Stomach (tissue), 9 donors: Measurements from ENCODE around the gene CACNG5. TPM values are rescaled to one million over a fixed set of nuclear protein-coding genes. Genes with fewer than 3 reads are reported as not detected.

Source experiments
- DNase-seq, 2 donors: peaks; one replicate each; pipeline versions ENCODE4 v3.0.0 to v3.0.0-alpha.2; 2013 to 2019
- H3K27ac ChIP-seq, 5 donors: fragments of 200-600 bp in 4 of 5; sonication (generic) in 4 of 5; one replicate each; pipeline ENCODE4 v1.5.1; 2013 to 2019; ENCODE audit warnings: mild to moderate bottlenecking in 1 of 5, moderate library complexity in 1 of 5
- H3K27me3 ChIP-seq, 3 donors: fragments of 200-600 bp; sonication (generic); one replicate each; pipeline ENCODE4 v1.5.1; 2017 to 2019; ENCODE audit warnings: mixed run types in 1 of 3
- H3K36me3 ChIP-seq, 4 donors: fragments of 200-600 bp; sonication (generic); 1 replicate in 3 of 4; 2 replicates in 1 of 4; pipeline ENCODE4 v1.5.1; 2016 to 2019
- H3K4me1 ChIP-seq, 4 donors: fragments of 200-600 bp; sonication (generic); one replicate each; pipeline ENCODE4 v1.5.1; 2016 to 2019
- H3K4me3 ChIP-seq, 4 donors: fragments of 200-600 bp; sonication (generic) in 3 of 4; one replicate each; pipeline ENCODE4 v1.5.1; 2016 to 2019; ENCODE audit warnings: mild to moderate bottlenecking in 1 of 4
- H3K9me3 ChIP-seq, 4 donors: fragments of 200-600 bp; sonication (generic); one replicate each; pipeline ENCODE4 v1.5.1; 2016 to 2019
- CTCF ChIP-seq, 7 experiments: fragments of 450-650 bp in 4 of 7; fragments of 200-600 bp in 3 of 7; sonication (generic) in 3 of 7; IDR thresholded peaks; one replicate each; pipeline ENCODE4 v1.5.1; 2016 to 2019; ENCODE audit warnings: antibody characterized with exemption in 7 of 7, control low read depth in 2 of 7, mild to moderate bottlenecking in 1 of 7
- EP300 ChIP-seq: sonication (generic); formaldehyde crosslinking; IDR thresholded peaks from one replicate; pipeline ENCODE4 v1.6.1; 2017; ENCODE audit warnings: antibody characterized with exemption
- POLR2A ChIP-seq, 4 donors: fragments of 450-650 bp; IDR thresholded peaks; one replicate each; pipeline ENCODE4 v1.6.1; 2016; ENCODE audit warnings: antibody characterized with exemption in 4 of 4, control low read depth in 2 of 4, mild to moderate bottlenecking in 1 of 4, moderate library complexity in 1 of 4
- POLR2AphosphoS5 ChIP-seq, 3 donors: sonication (generic); formaldehyde crosslinking; IDR thresholded peaks; one replicate each; pipeline ENCODE4 v1.6.1; 2016; ENCODE audit warnings: antibody characterized with exemption in 3 of 3
- WGBS, 5 donors: extraction: QIAGEN DNeasy Blood & Tissue Kit in 3 of 5; methylation state at CpG; one replicate each; pipeline versions ENCODE4 v1.1.5 to v1.1.7; 2013 to 2018; 5-methylcytosine and 5-hydroxymethylcytosine counted together
- intact Hi-C: fragments of 100-400 bp; cut with DNase I; formaldehyde crosslinking; loops from one replicate; pipeline ENCODE4 v1.15.1; 2023; ENCODE audit warnings: low total_unique reads
- polyA plus RNA-seq, 3 donors: library from polyadenylated mRNA; stranded (reverse); fragments of 200-250 nt; gene quantifications; one replicate each; pipeline ENCODE4 v1.2.3, GENCODE V29; 2013
- total RNA-seq, 5 donors: library from RNA; depleted of rRNA; stranded (reverse); fragments of >200 nt; gene quantifications; one replicate each; pipeline versions ENCODE4 v1.1.0 to v1.2.3, GENCODE V29; 2014 to 2016
- donor health status: healthy with polysubstance abuse.
- donor health status: Bipolar disorder and iron deficiency.
- donor health status: healthy.

Gene CACNG5
- total and polyA plus RNA-seq, 8 donors = not detected

- H3K4me1 ChIP-seq = no peaks in the 10 kb centered on the region
- H3K9me3 ChIP-seq = peaks cover 0 to 3% (median 0%) of the 10 kb centered on the region in 4 donors
- DNase-seq = peak; percentile 52 to 53
- WGBS, 5 donors = 44 to 59% (median 54%) methylated on average over 7 of the region's 7 CpGs
- H3K27ac ChIP-seq = no peak overlapping the region
- intact Hi-C loops = no loop called here
- TF ChIP-seq CTCF (IDR thresholded peaks at IDR 0.05) (peak in 4 of 7 experiments; percentile 19 to 36 (median 30)), EP300 (no peak)
- no peak overlapping the region for H3K4me3 ChIP-seq
- H3K27me3 ChIP-seq = peaks cover 0 to 9% (median 0%) of the 10 kb centered on the region in 3 donors
- H3K36me3 ChIP-seq = no peaks in the 10 kb centered on the region
Observed at GRCh38 chr17:66915204-66915611, 80.3 kb downstream of the CACNG5 start.

GRCh38 chr17:66915792-66916191 lies 80.9 kb downstream of the CACNG5 start:
- peaks cover 0 to 7% (median 2%) of the 10 kb centered on the region in 4 donors for H3K9me3 ChIP-seq
- H3K27ac ChIP-seq = no peak overlapping the region
- no peak for DNase-seq
- peaks cover 0 to 9% (median 0%) of the 10 kb centered on the region in 3 donors for H3K27me3 ChIP-seq
- no peak for TF ChIP-seq POLR2AphosphoS5 (IDR thresholded peaks at IDR 0.05)
- no peak for TF ChIP-seq EP300
- H3K4me3 ChIP-seq = no peak overlapping the region
- H3K36me3 ChIP-seq = no peaks in the 10 kb centered on the region
- H3K4me1 ChIP-seq = no peaks in the 10 kb centered on the region
- 90 to 95% (median 94%) methylated on average over 11 of the region's 11 CpGs for WGBS, 5 donors
- intact Hi-C loops = no loop called here

GRCh38 chr17:66916946-66917345 lies 82.0 kb downstream of the CACNG5 start:
- WGBS, 5 donors = 88 to 96% (median 95%) methylated on average over 1 of the region's 1 CpG
- Histone ChIP-seq H3K4me1 (no peaks in the 10 kb centered on the region), H3K36me3 (no peaks in the 10 kb centered on the region), H3K4me3 (no peak overlapping the region), H3K27ac (no peak overlapping the region), H3K27me3 (peaks cover 0 to 9% (median 0%) of the 10 kb centered on the region in 3 donors), H3K9me3 (peaks cover 0 to 14% (median 7%) of the 10 kb centered on the region in 4 donors)
- DNase-seq = no peak
- intact Hi-C loops = no loop called here
- TF ChIP-seq EP300 (no peak), POLR2AphosphoS5 (IDR thresholded peaks at IDR 0.05) (no peak), CTCF (IDR thresholded peaks at IDR 0.05) (no peak), POLR2A (IDR thresholded peaks at IDR 0.05) (no peak)

- Histone ChIP-seq H3K4me1 (no peaks in the 10 kb centered on the region), H3K27ac (no peak overlapping the region), H3K27me3 (peaks cover 0 to 9% (median 0%) of the 10 kb centered on the region in 3 donors), H3K36me3 (no peaks in the 10 kb centered on the region), H3K4me3 (no peak overlapping the region), H3K9me3 (peaks cover 0 to 19% (median 7%) of the 10 kb centered on the region in 4 donors)
- WGBS, 5 donors = 82 to 88% (median 86%) methylated on average over 12 of the region's 12 CpGs
- intact Hi-C loops = no loop called here
- TF ChIP-seq EP300 = no peak
- TF ChIP-seq POLR2A (IDR thresholded peaks at IDR 0.05) = no peak
- TF ChIP-seq CTCF (IDR thresholded peaks at IDR 0.05) = no peak
- TF ChIP-seq POLR2AphosphoS5 (IDR thresholded peaks at IDR 0.05) = no peak
- DNase-seq = no peak
Observed at GRCh38 chr17:66918896-66919295, 84.0 kb downstream of the CACNG5 start.

- no peak overlapping the region for H3K27ac ChIP-seq
- no peak for DNase-seq
- H3K36me3 ChIP-seq = no peaks in the 10 kb centered on the region
- WGBS, 5 donors = 71 to 83% (median 80%) methylated on average over 9 of the region's 9 CpGs
- TF ChIP-seq CTCF (IDR thresholded peaks at IDR 0.05) = no peak
- TF ChIP-seq POLR2AphosphoS5 (IDR thresholded peaks at IDR 0.05) = no peak
- no peak for TF ChIP-seq EP300
- no peak for TF ChIP-seq POLR2A (IDR thresholded peaks at IDR 0.05)
- H3K9me3 ChIP-seq = peaks cover 0 to 19% (median 7%) of the 10 kb centered on the region in 4 donors
- H3K4me1 ChIP-seq = no peaks in the 10 kb centered on the region
- intact Hi-C loops = no loop called here
- H3K27me3 ChIP-seq = no peaks in the 10 kb centered on the region
- no peak overlapping the region for H3K4me3 ChIP-seq
Observed at GRCh38 chr17:66920435-66920834, 85.5 kb downstream of the CACNG5 start.
